ENCODE results near the gene LUC7L. TPM values are rescaled to one million over a fixed set of nuclear protein-coding genes. Genes with fewer than 3 reads are reported as not detected.
A peak's percentile ranks its signal among the peaks of the same experiment; 100 is the strongest.

LUC7L gene
- total and polyA plus RNA-seq, 8 donors = 77.5 to 221 (median 110) TPM

DNA sequence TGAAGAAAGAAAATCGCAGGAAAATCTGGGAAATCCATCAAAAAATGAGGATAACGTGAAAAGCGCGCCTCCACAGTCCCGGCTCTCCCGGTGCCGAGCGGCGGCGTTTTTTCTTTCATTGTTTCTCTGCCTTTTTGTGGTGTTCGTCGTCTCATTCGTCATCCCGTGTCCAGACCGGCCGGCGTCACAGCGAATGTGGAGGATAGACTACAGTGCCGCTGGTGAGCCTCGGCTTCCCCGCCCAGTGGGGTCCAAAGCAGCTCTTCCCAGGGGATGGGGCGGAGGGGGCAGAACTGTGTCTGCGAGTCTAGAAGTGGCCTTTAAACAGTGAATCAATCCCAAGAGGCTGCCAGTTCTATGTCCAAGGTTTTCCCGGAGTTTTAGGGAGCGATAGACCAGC is 25.2 kb upstream of the LUC7L start:
- Histone ChIP-seq H3K9me3 (no peaks in the 10 kb centered on the region), H3K36me3 (peaks cover 22 to 81% (median 60%) of the 10 kb centered on the region in 4 donors), H3K4me1 (peaks cover 6 to 33% (median 24%) of the 10 kb centered on the region in 4 donors), H3K27me3 (no peaks in the 10 kb centered on the region), H3K27ac (no peak overlapping the region), H3K4me3 (no peak overlapping the region)
- intact Hi-C loops (cut with DNase I; ENCODE audit: low total_unique reads) = no loop called here
- WGBS, 5 donors = 94 to 98% (median 96%) methylated on average over 25 of the region's 25 CpGs
- no peak for DNase-seq
- TF ChIP-seq EP300 (IDR thresholded peaks at IDR 0.05) = no peak

GRCh38 chr16:253833-254232 is 24.6 kb upstream of the LUC7L start:
- Histone ChIP-seq H3K27ac (peak overlapping the region in 1 of 5 donors; percentile 20), H3K9me3 (no peaks in the 10 kb centered on the region), H3K4me3 (no peak overlapping the region), H3K4me1 (peaks cover 6 to 34% (median 25%) of the 10 kb centered on the region in 4 donors), H3K27me3 (no peaks in the 10 kb centered on the region), H3K36me3 (peaks cover 22 to 82% (median 57%) of the 10 kb centered on the region in 4 donors)
- 69 to 93% (median 73%) methylated on average over 3 to 6 of the region's 6 CpGs for WGBS, 5 donors
- intact Hi-C loops (cut with DNase I; ENCODE audit: low total_unique reads) = no loop called here
- peak in 1 of 2 donors; percentile 79 for DNase-seq
- no peak for TF ChIP-seq POLR2A (IDR thresholded peaks at IDR 0.05)
- TF ChIP-seq CTCF (IDR thresholded peaks at IDR 0.05) = no peak
- TF ChIP-seq EP300 (IDR thresholded peaks at IDR 0.05) = no peak
- no peak for TF ChIP-seq POLR2AphosphoS5 (IDR thresholded peaks at IDR 0.05)

DNA sequence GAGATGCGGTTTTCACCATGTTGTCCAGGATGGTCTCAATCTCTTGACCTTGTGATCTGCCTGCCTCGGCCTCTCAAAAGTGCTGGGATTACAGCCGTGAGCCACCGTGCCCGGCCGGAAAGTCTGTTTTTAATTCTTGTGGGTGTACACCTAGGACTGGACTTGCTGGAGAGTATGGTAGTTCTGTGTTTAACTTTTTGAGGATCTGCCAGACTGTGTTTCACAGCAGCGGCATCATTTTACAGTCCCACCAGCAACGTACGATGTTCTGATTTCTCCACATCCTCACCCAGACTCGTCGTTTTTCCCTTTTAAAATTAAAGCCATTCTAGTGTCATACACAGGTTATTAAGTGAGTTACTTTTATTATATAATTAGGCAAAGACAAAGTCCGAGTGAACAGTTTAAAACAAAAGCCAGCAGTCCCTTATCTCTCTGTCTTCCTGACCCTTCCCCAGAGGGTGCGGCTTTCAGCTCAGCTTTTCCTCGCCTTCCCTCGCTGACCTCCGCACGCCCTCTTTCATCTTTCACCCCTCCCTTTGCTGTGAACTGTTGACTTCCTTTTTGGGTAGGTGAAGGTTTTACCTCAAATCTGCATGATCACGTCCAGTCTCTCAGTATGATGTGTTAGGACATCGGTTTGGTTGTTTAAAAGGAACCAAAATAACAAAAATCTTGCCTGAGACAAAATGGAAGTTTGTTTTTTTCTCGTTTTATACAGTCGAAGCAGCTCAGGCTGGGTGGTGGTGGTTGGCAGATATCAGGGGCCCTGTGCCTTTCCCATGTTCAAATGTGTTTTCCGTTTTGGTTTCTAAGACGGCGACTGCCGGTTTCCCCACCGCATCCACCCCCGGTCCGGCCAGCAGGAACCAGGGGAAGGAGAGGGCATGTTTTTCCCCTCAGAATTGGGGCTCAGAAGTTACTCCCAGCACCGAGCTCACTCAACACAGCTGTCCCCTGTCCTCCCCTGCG is 23.4 kb upstream of the LUC7L start:
- H3K4me3 ChIP-seq = peak overlapping the region in 3 of 4 donors; percentile 1 to 10 (median 7)
- peak overlapping the region; percentile 23 to 64 (median 51) for H3K27ac ChIP-seq
- 33 to 53% (median 39%) methylated on average over 30 of the region's 30 CpGs for WGBS, 5 donors
- no peaks in the 10 kb centered on the region for H3K9me3 ChIP-seq
- TF ChIP-seq POLR2A (IDR thresholded peaks at IDR 0.05) = no peak
- H3K27me3 ChIP-seq = no peaks in the 10 kb centered on the region
- peak in 1 of 2 donors; percentile 72 for DNase-seq
- intact Hi-C loops (cut with DNase I; ENCODE audit: low total_unique reads) = no loop called here
- peaks cover 22 to 86% (median 57%) of the 10 kb centered on the region in 4 donors for H3K36me3 ChIP-seq
- H3K4me1 ChIP-seq = peaks cover 6 to 34% (median 25%) of the 10 kb centered on the region in 4 donors

DNA sequence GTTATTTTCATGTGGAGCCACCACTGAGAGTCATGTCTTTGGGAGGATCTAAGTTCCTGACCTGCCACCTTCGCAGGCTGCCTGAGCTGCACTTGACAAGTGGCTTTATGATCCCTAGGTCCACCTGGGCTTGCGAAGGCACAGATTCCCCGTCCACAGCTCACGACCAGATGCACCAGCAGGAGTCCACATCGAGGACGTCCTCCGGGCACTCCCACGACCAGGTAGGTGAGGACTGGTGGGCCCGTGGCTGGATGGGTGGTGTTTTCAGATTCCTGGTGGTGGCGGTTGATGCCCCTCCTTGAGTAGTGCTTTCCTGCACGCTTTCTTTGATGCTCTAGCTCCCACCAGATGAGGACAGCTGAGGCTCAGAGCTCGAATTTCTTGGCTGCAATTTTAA is 20.2 kb upstream of the LUC7L start:
- peak overlapping the region in 1 of 5 donors; percentile 71 for H3K27ac ChIP-seq
- WGBS, 5 donors = 81 to 90% (median 86%) methylated on average over 11 to 12 of the region's 12 CpGs
- no peak for DNase-seq
- intact Hi-C loops (cut with DNase I; ENCODE audit: low total_unique reads) = no loop called here
- no peak for TF ChIP-seq EP300 (IDR thresholded peaks at IDR 0.05)
- TF ChIP-seq POLR2A (IDR thresholded peaks at IDR 0.05) = no peak
- TF ChIP-seq CTCF (IDR thresholded peaks at IDR 0.05) = no peak
- TF ChIP-seq POLR2AphosphoS5 (IDR thresholded peaks at IDR 0.05) = no peak
- H3K27me3 ChIP-seq = no peaks in the 10 kb centered on the region
- H3K36me3 ChIP-seq = peaks cover 9 to 56% (median 31%) of the 10 kb centered on the region in 4 donors
- peaks cover 6 to 34% (median 25%) of the 10 kb centered on the region in 4 donors for H3K4me1 ChIP-seq
- H3K9me3 ChIP-seq = no peaks in the 10 kb centered on the region
- H3K4me3 ChIP-seq = no peak overlapping the region

- intact Hi-C loops (cut with DNase I; ENCODE audit: low total_unique reads) = no loop called here
- DNase-seq = no peak
- TF ChIP-seq POLR2AphosphoS5 (IDR thresholded peaks at IDR 0.05) (no peak), POLR2A (IDR thresholded peaks at IDR 0.05) (no peak), CTCF (IDR thresholded peaks at IDR 0.05) (no peak), EP300 (IDR thresholded peaks at IDR 0.05) (no peak)
- WGBS, 5 donors = 93 to 96% (median 94%) methylated on average over 12 of the region's 12 CpGs
- no peaks in the 10 kb centered on the region for H3K9me3 ChIP-seq
- H3K4me1 ChIP-seq = peaks cover 0 to 23% (median 13%) of the 10 kb centered on the region in 4 donors
- no peak overlapping the region for H3K4me3 ChIP-seq
- H3K27ac ChIP-seq = no peak overlapping the region
- H3K36me3 ChIP-seq = peaks cover 5 to 37% (median 21%) of the 10 kb centered on the region in 4 donors
- H3K27me3 ChIP-seq = no peaks in the 10 kb centered on the region
These were observed 17.8 kb upstream of the LUC7L start for GRCh38 chr16:247027-247426.
